C1 segment of cervical spinal cord (tissue), 14 donors: ENCODE results near the gene SLC19A1.

Source experiments
- DNase-seq, 14 donors: peaks; one replicate each; lab custom pipeline; 2025; lab: John Stamatoyannopoulos, UW

SLC19A1 gene

DNA sequence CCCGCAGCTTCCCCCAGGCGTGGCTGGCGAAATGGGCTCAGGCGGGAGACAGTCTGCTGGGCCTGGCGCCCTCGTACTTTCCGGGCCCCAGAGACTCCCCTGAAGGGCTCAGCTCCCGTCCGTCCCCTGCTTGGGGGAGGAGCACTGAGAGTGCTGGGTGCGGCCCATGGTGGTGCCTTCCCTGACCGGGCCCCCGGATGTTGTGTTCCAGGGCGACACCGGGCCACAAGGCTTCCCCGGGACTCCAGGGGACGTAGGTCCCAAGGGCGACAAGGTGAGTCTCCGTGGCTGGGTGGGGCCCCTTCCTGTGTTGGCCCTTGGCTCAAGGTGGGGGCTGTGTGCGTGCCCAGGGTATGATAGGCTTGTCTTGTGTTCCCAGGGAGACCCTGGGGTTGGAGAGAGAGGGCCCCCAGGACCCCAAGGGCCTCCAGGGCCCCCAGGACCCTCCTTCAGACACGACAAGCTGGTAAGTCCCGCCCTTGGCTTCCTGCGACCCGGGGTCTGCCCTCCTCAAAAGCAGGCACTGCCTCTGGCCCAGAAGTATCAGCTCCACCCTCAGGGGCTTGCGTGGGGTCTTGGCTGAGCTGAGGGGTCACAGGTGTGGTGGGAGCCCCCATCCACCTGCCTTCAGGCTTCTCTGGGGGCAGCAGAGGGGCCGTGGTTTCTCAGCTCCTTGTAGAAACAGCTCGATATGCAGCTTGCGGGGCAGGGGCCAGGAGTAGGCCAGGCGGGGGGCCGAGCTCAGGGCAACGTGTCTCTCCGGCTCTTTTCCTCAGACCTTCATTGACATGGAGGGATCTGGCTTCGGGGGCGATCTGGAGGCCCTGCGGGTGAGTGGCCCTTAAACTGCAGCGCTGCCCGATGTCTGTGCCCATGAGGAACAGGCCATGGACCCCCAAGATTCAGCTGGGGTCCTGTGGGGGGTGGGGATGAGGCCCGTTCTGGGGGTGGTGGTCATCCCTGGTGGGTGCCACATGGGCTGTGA, 62.3 kb downstream of the SLC19A1 start:
- no peak for DNase-seq

- DNase-seq: no peak
These were observed 63.2 kb downstream of the SLC19A1 start for GRCh38 chr21:45478816-45479669.

GRCh38 chr21:45478115-45478801, 64.0 kb downstream of the SLC19A1 start:
- peak in 8 of 14 donors; percentile 10 to 52 (median 28) for DNase-seq

- DNase-seq: no peak
These were observed 64.8 kb downstream of the SLC19A1 start for GRCh38 chr21:45477176-45478114.

GRCh38 chr21:45476582-45476981, 65.7 kb downstream of the SLC19A1 start:
- DNase-seq: no peak

- no peak for DNase-seq
These were observed 66.3 kb downstream of the SLC19A1 start for GRCh38 chr21:45475797-45476570.

DNA sequence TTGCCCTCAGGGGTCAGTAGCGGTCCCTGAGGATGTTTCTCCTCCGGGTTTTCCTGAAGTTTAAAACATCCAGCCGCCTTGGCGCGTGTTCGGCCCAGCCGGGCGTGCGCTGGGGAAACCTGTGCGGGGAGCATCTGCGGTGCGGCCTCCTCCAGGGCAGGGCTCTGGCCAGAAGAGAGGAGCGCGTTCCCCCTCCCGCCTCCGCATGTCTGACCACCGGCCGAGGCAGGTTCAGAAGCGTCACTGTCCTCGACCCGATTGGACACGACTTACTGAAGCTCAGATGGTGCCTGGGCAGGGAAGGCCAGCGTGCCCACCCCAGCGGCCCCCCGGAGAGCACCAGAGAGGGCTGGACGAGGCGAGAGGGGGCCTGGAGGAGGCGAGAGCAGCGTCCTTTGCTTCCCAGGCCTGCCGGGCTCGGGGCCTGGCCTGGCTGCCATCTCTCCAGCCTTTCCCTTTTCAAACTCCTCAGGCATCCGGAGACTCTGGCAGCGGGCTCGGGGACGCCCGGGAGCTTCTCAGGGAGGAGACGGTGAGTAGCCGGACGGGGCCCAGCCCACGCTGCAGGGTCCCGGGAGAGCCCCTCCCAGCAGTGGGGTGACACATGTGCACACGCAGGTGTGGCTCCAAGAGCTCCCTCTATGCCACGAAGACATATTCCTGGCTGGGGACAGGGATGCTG, 67.1 kb downstream of the SLC19A1 start:
- no peak for DNase-seq

DNA sequence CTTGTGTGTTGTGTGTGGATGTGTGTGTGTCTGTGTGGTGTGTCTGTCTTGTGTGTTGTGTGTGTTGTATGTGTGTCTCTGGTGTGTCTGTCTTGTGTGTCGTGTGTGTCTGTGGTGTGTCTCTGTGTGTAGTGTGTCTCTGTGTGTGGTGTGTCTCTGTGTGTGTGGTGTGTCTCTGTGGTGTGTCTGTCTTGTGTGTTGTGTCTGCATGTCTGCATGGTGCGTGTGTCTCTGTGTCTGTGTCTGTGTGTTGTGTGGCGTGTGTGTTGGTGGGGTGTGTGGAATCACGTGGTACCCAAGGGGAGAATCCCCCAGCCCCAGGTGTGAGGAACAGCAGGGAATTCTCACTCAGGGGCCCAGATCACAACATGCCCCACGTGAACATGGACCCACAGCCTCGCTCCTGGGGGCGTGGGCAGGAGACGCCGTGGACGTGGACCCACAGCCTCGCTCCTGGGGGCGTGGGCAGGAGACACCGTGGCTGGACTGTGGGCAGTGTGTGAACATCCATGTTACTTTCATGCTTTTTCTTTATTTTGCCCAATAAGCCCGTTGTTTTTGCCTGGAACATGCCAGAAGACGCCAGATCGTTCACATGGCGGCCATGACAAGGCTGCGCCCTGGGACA, 67.8 kb downstream of the SLC19A1 start:
- no peak for DNase-seq

DNA sequence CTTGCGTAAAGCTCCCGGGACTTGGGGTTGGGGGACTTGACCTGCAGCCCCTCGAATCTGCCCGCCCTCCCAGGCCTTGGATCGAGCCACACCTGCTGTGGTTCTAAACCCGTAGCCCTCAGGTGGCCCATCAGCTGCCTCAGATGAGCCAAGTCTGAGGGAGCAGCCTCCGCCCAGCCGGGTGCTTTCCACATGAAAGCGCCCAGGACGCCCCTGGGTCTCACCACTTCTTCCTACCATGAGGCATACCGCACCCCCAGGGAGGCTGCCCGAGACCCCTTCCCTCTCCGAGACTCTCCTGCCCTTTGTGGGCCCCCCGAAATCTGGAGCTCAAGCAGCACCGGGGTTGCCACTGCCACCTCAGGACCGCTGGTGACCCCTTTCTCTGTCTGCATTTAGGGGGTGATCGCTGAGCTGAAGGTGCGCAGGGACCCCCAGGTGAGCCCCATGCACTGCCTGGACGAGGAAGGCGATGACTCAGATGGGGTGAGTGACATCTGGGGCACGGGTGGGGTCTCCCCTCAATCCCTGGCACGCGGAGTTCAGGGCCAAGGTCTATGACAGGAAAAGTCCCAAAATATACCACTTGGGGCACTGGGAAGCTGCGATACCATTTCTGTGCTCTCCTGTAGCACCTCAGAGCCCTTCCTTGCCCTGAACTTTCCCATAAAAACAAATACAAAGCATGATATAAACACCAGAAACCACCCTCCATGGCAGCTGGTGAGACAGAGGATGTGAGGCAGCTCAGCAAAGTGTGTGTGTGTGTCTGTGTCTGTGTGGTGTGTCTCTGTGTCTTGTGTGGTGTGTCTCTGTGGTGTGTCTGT, 68.5 kb downstream of the SLC19A1 start:
- no peak for DNase-seq

DNA sequence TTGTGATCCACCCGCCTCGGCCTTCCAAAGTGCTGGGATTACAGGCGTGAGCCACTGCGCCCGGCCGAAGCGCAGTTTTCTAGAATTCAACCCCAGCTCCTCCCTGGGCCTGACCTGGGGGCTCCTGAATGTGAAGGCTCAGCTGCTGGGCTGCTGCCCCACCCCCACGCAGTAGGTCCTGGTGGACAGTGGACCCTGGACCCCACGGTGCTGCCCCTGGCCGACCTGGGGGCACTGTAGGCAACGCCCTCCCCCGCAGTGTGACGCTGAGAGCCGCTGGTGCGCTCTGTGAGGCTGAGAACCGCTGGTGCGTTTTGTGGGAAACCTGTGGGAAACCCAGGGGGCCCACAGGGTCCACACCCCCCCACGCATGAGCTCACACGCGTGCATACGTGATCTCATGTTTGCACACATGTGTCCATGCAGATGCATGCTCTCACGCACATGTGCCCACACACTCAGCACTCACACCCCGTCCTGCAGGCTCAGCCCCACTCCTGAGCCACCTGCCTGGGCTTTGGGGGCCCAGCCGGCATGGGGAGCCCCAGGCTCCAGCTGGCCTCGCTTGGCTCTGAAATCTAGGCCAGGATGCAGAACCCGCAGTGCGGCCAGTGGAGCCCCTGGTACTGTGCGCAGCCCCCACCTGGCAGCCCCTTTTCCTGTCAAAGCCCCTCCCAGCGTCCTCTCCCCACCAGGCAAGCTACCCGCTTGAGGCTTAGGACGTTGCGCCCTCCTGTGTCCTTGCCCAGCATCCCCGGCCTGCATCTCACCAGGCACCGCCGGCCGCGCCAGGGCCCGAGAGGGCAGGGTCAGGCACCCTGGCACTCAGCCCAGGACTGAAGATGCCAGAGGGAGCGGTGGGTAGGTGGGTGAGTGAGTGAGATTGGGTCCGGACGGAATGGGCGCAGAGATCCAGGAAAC, 69.5 kb downstream of the SLC19A1 start:
- peak in 4 of 14 donors; percentile 20 to 51 (median 45) for DNase-seq

GRCh38 chr21:45471525-45472221, 70.6 kb downstream of the SLC19A1 start:
- DNase-seq: no peak

DNA sequence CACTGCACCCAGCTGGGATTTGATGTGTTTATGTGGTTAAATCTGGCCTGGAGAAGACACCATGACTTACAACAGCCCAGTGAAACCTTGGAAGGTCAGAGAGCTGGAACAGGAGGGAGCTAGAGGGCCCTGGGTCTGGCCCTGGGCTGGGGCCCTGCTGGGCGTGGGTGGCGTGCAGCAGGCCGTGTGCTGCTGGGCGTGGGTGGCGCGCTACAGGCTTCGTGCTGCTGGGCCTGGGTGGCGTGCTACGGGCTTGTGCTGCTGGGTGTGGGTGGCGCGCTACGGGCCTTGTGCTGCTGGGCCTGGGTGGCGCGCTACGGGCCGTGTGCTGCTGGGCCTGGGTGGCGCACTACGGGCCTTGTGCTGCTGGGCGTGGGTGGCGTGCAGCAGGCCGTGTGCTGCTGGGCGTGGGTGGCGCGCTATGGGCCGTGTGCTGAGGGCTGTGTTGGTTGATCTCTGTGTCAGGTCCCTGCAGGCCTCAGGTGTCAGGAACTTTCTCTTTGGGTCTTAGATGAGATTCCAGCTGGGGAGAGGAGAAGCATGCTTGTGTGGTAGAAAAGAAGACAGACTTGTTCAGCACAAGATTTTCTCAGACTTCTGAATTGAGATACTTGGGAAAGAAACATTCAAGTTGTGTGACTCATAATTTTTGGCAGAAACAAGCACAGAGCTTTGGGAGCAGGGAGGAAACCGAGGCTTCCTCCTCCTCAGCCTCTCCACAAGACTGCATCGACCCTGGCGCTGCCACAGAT, 71.3 kb downstream of the SLC19A1 start:
- DNase-seq: no peak

DNA sequence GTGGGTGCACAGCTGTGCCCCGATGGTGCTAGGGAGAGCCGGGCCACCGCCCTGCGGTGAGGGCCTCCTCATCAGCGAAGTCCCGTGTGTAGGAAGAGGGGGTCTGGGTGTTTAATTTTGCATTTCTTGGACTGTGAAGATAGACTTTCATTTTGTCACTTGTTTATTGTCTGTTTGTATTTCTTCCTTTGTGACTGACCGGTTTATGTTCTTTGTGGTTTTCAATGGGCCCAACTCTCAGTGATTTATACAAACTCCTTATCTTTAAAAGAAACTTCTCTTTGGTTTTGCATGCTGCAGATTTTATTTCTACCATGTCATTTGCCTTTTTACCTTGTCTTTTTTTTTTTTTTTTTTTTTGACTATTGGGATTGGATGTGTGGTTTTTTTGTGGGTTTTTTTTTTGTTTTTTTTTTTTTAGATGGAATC, 72.1 kb downstream of the SLC19A1 start:
- DNase-seq: no peak

GRCh38 chr21:45469273-45470086, 72.8 kb downstream of the SLC19A1 start:
- peak in 9 of 14 donors; percentile 21 to 82 (median 58) for DNase-seq

GRCh38 chr21:45468971-45469272, 73.3 kb downstream of the SLC19A1 start:
- DNase-seq: no peak
